Measurements from ENCODE around the gene PHEX.

Gene PHEX

GRCh38 chrX:22105231-22105630, 73.1 kb downstream of the PHEX start:
- no peak for DNase-seq (ENCODE audit: low spot score)

GRCh38 chrX:22105971-22106370, 73.8 kb downstream of the PHEX start:
- no peak for DNase-seq (ENCODE audit: low spot score)

- DNase-seq (ENCODE audit: low spot score), result no peak
Observed at GRCh38 chrX:22109442-22109841, 77.3 kb downstream of the PHEX start.

GRCh38 chrX:22110729-22111494, 78.8 kb downstream of the PHEX start:
- DNase-seq (ENCODE audit: low spot score), result no peak

- DNase-seq (ENCODE audit: low spot score), result no peak
Observed at GRCh38 chrX:22116605-22117546, 84.8 kb downstream of the PHEX start.

GRCh38 chrX:22117633-22118032, 85.5 kb downstream of the PHEX start:
- DNase-seq (ENCODE audit: low spot score), result no peak

- DNase-seq (ENCODE audit: low spot score), result no peak
Observed at GRCh38 chrX:22118161-22118830, 86.2 kb downstream of the PHEX start.

GRCh38 chrX:22121161-22121560, 89.0 kb downstream of the PHEX start:
- DNase-seq (ENCODE audit: low spot score), result no peak

GRCh38 chrX:22122510-22122909, 90.4 kb downstream of the PHEX start:
- no peak for DNase-seq (ENCODE audit: low spot score)

- no peak for DNase-seq (ENCODE audit: low spot score)
Observed at GRCh38 chrX:22124098-22124497, 92.0 kb downstream of the PHEX start.

GRCh38 chrX:22125481-22125880, 93.4 kb downstream of the PHEX start:
- no peak for DNase-seq (ENCODE audit: low spot score)

- DNase-seq (ENCODE audit: low spot score), result no peak
Observed at GRCh38 chrX:22126327-22126726, 94.2 kb downstream of the PHEX start.

- DNase-seq (ENCODE audit: low spot score), result no peak
Observed at GRCh38 chrX:22128961-22129360, 96.8 kb downstream of the PHEX start.

- no peak for DNase-seq (ENCODE audit: low spot score)
Observed at GRCh38 chrX:22134681-22135080, 102.6 kb downstream of the PHEX start.

GRCh38 chrX:22135171-22135711, 103.1 kb downstream of the PHEX start:
- no peak for DNase-seq (ENCODE audit: low spot score)

GRCh38 chrX:22135994-22136684, 104.0 kb downstream of the PHEX start:
- peak; percentile 13 for DNase-seq (ENCODE audit: low spot score)

GRCh38 chrX:22136711-22137110, 104.6 kb downstream of the PHEX start:
- DNase-seq (ENCODE audit: low spot score), result no peak

- no peak for DNase-seq (ENCODE audit: low spot score)
Observed at GRCh38 chrX:22139822-22140221, 107.7 kb downstream of the PHEX start.

GRCh38 chrX:22141047-22141730, 109.1 kb downstream of the PHEX start:
- DNase-seq (ENCODE audit: low spot score), result no peak

- DNase-seq (ENCODE audit: low spot score), result no peak
Observed at GRCh38 chrX:22147214-22147613, 115.1 kb downstream of the PHEX start.

GRCh38 chrX:22147942-22148341, 115.8 kb downstream of the PHEX start:
- no peak for DNase-seq (ENCODE audit: low spot score)

Data from hematopoietic multipotent progenitor cell treated with erythropoietin and hydrocortisone succinate and interleukin-3 and kit ligand, for 17 days (in vitro differentiated cells).